ENCODE results near the gene LHX1.

The LHX1 gene

GRCh38 chr17:36972905-36973304, 35.6 kb downstream of the LHX1 start:
- DNase-seq = no peak

- no peak for DNase-seq
Observed at GRCh38 chr17:36975922-36976515, 38.7 kb downstream of the LHX1 start.

- DNase-seq = no peak
Observed at GRCh38 chr17:36977066-36977465, 39.8 kb downstream of the LHX1 start.

- DNase-seq = no peak
Observed at GRCh38 chr17:36977568-36977967, 40.3 kb downstream of the LHX1 start.

GRCh38 chr17:36978810-36979564, 41.7 kb downstream of the LHX1 start:
- no peak for DNase-seq

- no peak for DNase-seq
Observed at GRCh38 chr17:36979565-36979941, 42.3 kb downstream of the LHX1 start.

GRCh38 chr17:36980280-36980761, 43.0 kb downstream of the LHX1 start:
- DNase-seq = no peak

GRCh38 chr17:36983618-36984017, 46.3 kb downstream of the LHX1 start:
- no peak for DNase-seq

GRCh38 chr17:36989173-36989572, 51.9 kb downstream of the LHX1 start:
- DNase-seq = no peak

- no peak for DNase-seq
Observed at GRCh38 chr17:36992701-36993100, 55.4 kb downstream of the LHX1 start.

GRCh38 chr17:36993227-36993626, 56.0 kb downstream of the LHX1 start:
- DNase-seq = no peak
